Measurements from ENCODE around the gene CFAP299. TPM values are rescaled to one million over a fixed set of nuclear protein-coding genes. Genes with fewer than 3 reads are reported as not detected.

Gene CFAP299
- polyA plus RNA-seq, 1 experiment: 3.3 TPM

GRCh38 chr4:80446248-80446647 lies 110.7 kb downstream of the CFAP299 start:
- Histone ChIP-seq H3K4me3 (ENCODE audit: low read depth, low read length) (no peak overlapping the region), H3K27me3 (ENCODE audit: control insufficient read depth, insufficient read depth, low read length) (no peaks in the 10 kb centered on the region), H3K36me3 (ENCODE audit: control insufficient read depth, insufficient read depth, low read length) (no peaks in the 10 kb centered on the region)
- no peak for DNase-seq (ENCODE audit: low read depth)
- TF ChIP-seq, protein P1, sequence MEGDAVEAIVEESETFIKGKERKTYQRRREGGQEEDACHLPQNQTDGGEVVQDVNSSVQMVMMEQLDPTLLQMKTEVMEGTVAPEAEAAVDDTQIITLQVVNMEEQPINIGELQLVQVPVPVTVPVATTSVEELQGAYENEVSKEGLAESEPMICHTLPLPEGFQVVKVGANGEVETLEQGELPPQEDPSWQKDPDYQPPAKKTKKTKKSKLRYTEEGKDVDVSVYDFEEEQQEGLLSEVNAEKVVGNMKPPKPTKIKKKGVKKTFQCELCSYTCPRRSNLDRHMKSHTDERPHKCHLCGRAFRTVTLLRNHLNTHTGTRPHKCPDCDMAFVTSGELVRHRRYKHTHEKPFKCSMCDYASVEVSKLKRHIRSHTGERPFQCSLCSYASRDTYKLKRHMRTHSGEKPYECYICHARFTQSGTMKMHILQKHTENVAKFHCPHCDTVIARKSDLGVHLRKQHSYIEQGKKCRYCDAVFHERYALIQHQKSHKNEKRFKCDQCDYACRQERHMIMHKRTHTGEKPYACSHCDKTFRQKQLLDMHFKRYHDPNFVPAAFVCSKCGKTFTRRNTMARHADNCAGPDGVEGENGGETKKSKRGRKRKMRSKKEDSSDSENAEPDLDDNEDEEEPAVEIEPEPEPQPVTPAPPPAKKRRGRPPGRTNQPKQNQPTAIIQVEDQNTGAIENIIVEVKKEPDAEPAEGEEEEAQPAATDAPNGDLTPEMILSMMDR (IDR thresholded peaks at IDR 0.05; ENCODE audit: insufficient read depth, low read depth, low read length): no peak
- POLR2A ChIA-PET: no interaction called here
- CTCF ChIA-PET: no interaction called here

DNA sequence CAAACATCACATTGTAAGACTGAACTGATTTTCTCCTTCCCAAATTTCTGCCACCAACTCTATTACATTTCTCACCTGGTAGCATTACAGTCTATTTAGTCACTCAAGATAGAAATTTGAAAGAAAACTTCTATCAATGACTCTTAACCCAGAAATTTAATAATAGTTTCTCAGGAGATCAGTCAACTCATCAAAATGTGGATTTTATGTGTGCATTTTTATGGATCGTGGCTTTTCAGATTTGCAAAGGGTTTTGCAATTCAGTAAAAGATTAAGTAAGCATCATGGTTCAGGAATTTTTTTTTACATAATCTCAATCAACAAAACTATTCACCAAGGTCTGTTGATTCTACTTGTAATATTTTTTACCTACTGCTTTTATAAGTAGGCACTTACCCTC lies 111.1 kb downstream of the CFAP299 start:
- ChIA-PET CTCF (no interaction called here), POLR2A (no interaction called here)
- Histone ChIP-seq H3K27me3 (ENCODE audit: control insufficient read depth, insufficient read depth, low read length) (no peaks in the 10 kb centered on the region), H3K4me3 (ENCODE audit: low read depth, low read length) (no peak overlapping the region), H3K36me3 (ENCODE audit: control insufficient read depth, insufficient read depth, low read length) (no peaks in the 10 kb centered on the region)
- TF ChIP-seq, protein P1 (IDR thresholded peaks at IDR 0.05; ENCODE audit: insufficient read depth, low read depth, low read length): no peak
- peak; percentile 26 for DNase-seq (ENCODE audit: low read depth)

DNA sequence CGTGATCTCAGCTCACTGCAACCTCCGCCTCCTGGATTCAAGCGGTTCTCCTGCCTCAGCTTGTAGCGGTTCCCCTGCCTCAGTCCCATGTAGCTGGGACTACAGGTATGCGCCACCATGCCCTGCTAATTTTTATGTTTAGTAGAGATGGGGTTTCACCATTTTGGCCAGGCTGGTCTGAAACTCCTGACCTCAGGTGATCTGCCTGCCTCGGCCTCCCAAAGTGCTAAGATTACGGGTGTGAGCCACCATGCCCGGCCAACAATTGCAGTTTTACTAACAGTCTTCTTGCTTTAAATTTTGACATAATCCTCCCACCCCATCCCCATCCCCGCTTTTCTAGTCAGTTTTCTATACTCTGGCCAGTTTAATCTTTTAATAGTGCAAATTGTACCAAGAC lies 112.0 kb downstream of the CFAP299 start:
- Histone ChIP-seq H3K36me3 (ENCODE audit: control insufficient read depth, insufficient read depth, low read length) (no peaks in the 10 kb centered on the region), H3K4me3 (ENCODE audit: low read depth, low read length) (no peak overlapping the region), H3K27me3 (ENCODE audit: control insufficient read depth, insufficient read depth, low read length) (no peaks in the 10 kb centered on the region)
- CTCF ChIA-PET: interaction anchor here (0.7 kb wide), 1 partner anchor 13 kb away, joined by 3 read pairs; no protein-coding TSS in a partner anchor
- no peak for DNase-seq (ENCODE audit: low read depth)
- TF ChIP-seq, protein P1 (IDR thresholded peaks at IDR 0.05; ENCODE audit: insufficient read depth, low read depth, low read length): no peak
- POLR2A ChIA-PET: no interaction called here

DNA sequence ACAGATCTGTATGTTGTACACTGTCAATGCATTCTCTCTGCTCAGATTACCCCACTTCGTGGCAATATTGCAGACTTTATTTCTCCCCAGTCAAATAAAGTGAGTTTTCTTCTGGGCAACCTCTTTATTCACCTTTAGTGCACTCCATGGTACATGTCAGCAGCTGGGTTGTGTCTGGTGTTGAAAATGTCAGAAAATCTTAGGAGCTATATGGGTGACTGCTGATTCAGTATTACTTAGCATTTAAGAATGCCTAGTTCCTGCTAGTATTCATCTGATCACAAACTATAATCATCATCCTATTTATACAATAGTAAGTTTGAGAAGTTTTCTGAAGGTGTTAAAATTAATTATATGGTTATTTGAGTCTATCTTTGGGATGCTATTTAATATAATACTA lies 112.5 kb downstream of the CFAP299 start:
- Histone ChIP-seq H3K36me3 (ENCODE audit: control insufficient read depth, insufficient read depth, low read length) (no peaks in the 10 kb centered on the region), H3K4me3 (ENCODE audit: low read depth, low read length) (no peak overlapping the region), H3K27me3 (ENCODE audit: control insufficient read depth, insufficient read depth, low read length) (no peaks in the 10 kb centered on the region)
- CTCF ChIA-PET: interaction anchor here (0.7 kb wide), 1 partner anchor 13 kb away, joined by 3 read pairs; no protein-coding TSS in a partner anchor
- DNase-seq (ENCODE audit: low read depth): no peak
- TF ChIP-seq, protein P1 (IDR thresholded peaks at IDR 0.05; ENCODE audit: insufficient read depth, low read depth, low read length): no peak
- POLR2A ChIA-PET: no interaction called here

DNA sequence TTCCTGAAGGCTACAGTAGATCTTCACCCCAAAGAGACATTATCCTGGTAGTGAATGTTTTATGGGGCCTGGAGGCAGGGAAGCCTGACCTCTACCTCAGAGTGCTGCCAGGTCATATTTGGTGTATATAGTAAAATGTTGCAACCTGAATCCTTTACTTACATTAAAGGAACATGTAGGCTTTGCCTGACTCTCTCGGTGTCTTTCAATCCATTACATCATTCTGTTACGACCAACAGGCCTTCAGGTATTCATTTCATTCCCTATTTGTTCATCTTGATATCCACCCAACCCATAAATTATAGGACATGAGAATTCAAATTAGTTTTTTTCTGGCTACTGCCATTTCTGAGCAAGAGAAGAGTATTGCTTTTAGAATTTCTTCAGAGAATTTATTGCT lies 116.5 kb downstream of the CFAP299 start:
- H3K36me3 ChIP-seq (ENCODE audit: control insufficient read depth, insufficient read depth, low read length): no peaks in the 10 kb centered on the region
- CTCF ChIA-PET: no interaction called here
- no peak overlapping the region for H3K4me3 ChIP-seq (ENCODE audit: low read depth, low read length)
- no peak for DNase-seq (ENCODE audit: low read depth)
- POLR2A ChIA-PET: no interaction called here
- no peaks in the 10 kb centered on the region for H3K27me3 ChIP-seq (ENCODE audit: control insufficient read depth, insufficient read depth, low read length)
- TF ChIP-seq, protein P1 (IDR thresholded peaks at IDR 0.05; ENCODE audit: insufficient read depth, low read depth, low read length): no peak

Measured in BJ (cell line).